GM10248 (cell line): ENCODE data around the gene ACKR4.
"Not testable (repeated sequence)": the region's sequence is repeated elsewhere in the genome, so short reads cannot be mapped to it uniquely, and the experiment has no call there.

Experiments used
- CTCF ChIA-PET: fragments of 300-600 bp; sonication (Branson Sonifier 250); formaldehyde crosslinking; extraction: SDS; loops from one replicate; lab custom pipeline; 2021; ENCODE audit warnings: antibody characterized with exemption; lab: Yijun Ruan, JAX
- POLR2A ChIA-PET: fragments of 350-650 bp; sonication (Branson Sonifier 250); formaldehyde crosslinking; extraction: SDS; loops from one replicate; lab custom pipeline; 2020; ENCODE audit warnings: antibody characterized with exemption; lab: Yijun Ruan, JAX
- DNase-seq: peaks from one replicate; pipeline ENCODE4 v3.0.0; 2012; ENCODE audit errors: extremely low spot score
- TF ChIP-seq, protein P1 (sequence below): IDR thresholded peaks from 2 replicates; pipeline ENCODE4 v1.5.1; 2012; ENCODE audit warnings: mild to moderate bottlenecking, low read depth; ENCODE audit errors: extremely low read depth, missing control alignments, control extremely low read depth

Gene ACKR4

GRCh38 chr3:132555306-132556035 lies 41.6 kb upstream of the ACKR4 start:
- DNase-seq = no peak
- ChIA-PET POLR2A (no interaction called here), CTCF (no interaction called here)
- TF ChIP-seq, protein P1, sequence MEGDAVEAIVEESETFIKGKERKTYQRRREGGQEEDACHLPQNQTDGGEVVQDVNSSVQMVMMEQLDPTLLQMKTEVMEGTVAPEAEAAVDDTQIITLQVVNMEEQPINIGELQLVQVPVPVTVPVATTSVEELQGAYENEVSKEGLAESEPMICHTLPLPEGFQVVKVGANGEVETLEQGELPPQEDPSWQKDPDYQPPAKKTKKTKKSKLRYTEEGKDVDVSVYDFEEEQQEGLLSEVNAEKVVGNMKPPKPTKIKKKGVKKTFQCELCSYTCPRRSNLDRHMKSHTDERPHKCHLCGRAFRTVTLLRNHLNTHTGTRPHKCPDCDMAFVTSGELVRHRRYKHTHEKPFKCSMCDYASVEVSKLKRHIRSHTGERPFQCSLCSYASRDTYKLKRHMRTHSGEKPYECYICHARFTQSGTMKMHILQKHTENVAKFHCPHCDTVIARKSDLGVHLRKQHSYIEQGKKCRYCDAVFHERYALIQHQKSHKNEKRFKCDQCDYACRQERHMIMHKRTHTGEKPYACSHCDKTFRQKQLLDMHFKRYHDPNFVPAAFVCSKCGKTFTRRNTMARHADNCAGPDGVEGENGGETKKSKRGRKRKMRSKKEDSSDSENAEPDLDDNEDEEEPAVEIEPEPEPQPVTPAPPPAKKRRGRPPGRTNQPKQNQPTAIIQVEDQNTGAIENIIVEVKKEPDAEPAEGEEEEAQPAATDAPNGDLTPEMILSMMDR = no peak

- POLR2A ChIA-PET, DNase-seq, CTCF ChIA-PET: not testable (repeated sequence)
Measured at GRCh38 chr3:132556036-132556386, 41.1 kb upstream of the ACKR4 start.

DNA sequence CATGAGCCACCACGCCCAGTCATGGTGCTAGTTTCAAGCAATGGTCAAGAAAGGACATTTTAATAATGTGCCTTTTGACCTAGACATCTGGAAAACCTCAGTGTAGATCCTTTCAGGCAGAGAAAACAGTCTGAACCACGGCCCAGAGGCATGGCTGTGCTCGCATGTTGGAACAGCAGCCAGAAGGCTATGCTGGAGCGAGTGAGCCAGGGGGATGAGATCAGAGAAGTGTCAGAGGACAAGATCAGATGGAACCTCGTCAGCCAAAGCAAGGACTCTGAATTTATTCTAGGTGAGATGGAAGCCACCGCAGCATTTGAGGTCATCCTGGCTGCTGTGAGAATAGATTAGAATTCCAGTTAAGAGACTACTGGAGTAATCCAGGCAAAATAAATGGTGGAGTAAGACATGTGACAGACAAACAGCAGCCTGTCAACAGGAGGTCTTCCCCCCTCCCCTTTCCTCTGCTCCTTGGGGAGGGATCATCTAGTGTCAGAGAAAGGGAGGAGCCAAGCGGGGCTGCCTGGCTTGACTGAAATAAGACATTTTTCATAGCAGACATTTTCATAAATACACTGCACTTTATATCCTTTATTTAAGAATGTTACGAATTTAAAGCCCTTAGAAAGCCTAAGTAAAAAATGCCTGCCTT lies 40.4 kb upstream of the ACKR4 start:
- ChIA-PET POLR2A (no interaction called here), CTCF (interaction anchor here (1.0 to 1.2 kb wide), 2 partner anchors 10 to 86 kb away, joined by 3 to 4 read pairs; no protein-coding TSS in a partner anchor)
- DNase-seq = no peak
- TF ChIP-seq, protein P1 = no peak

- TF ChIP-seq, protein P1 = no peak
- DNase-seq = no peak
- POLR2A ChIA-PET = no interaction called here
- CTCF ChIA-PET = interaction anchor here (0.9 kb wide), 1 partner anchor 24 kb away, joined by 5 read pairs; no protein-coding TSS in a partner anchor
Measured at GRCh38 chr3:132561003-132561402, 36.1 kb upstream of the ACKR4 start.

DNA sequence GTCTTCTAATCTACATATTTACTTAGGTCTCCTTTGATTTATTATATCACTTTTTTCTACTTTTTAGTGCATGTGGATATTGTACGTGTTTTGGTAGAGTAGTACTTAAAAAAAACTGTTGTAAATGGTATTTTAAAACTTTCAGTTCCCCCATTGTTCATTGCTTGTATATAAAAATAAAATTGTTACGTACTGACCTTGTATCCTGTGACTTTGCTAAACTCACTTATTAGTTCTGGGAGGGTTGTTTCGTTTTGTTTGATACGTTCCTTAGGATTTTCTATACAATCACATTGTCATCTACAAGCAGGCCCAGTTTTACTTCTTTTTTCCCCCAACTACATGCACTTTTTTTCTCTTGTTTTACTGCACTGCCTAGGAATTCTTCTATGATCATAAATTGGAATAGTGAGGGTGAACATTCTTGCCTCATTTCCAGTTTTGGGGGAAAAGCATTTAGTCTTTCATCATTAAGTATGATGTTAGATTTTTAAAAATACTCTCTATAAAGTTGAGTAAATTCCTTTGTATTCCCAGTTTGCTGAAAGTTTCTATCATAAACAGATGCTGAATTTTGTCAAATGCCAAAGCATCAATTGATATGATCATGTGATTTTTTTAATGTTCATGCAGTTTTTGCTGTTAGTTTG lies 33.5 kb upstream of the ACKR4 start:
- TF ChIP-seq, protein P1 = no peak
- no peak for DNase-seq
- ChIA-PET CTCF (no interaction called here), POLR2A (no interaction called here)

GRCh38 chr3:132564070-132564465 lies 33.0 kb upstream of the ACKR4 start:
- POLR2A ChIA-PET = no interaction called here
- TF ChIP-seq, protein P1 = no peak
- DNase-seq = no peak
- CTCF ChIA-PET = no interaction called here
